Thymus (tissue), 11 donors: ENCODE data around the gene ELOVL6. TPM values are rescaled to one million over a fixed set of nuclear protein-coding genes. Genes with fewer than 3 reads are reported as not detected.

ENCODE experiments used
- DNase-seq, 9 donors: peaks; one replicate each; pipeline ENCODE4 v3.0.0-alpha.2; 2013; ENCODE audit warnings: low spot score in 9 of 9, low read depth in 6 of 9, missing footprints in 1 of 9
- H3K27ac ChIP-seq, 2 donors: one replicate each; pipeline ENCODE4 v1.5.1; 2013; ENCODE audit warnings: control low read depth in 1 of 2, low read depth in 1 of 2, low read length in 1 of 2, mild to moderate bottlenecking in 1 of 2, moderate library complexity in 1 of 2
- H3K27me3 ChIP-seq, 2 donors: one replicate each; pipeline ENCODE4 v1.5.1; 2013; ENCODE audit warnings: low read length in 1 of 2; ENCODE audit not compliant: control insufficient read depth in 2 of 2, insufficient read depth in 1 of 2
- H3K36me3 ChIP-seq, 2 donors: one replicate each; pipeline ENCODE4 v1.5.1; 2013; ENCODE audit warnings: low read length in 1 of 2, mild to moderate bottlenecking in 1 of 2, moderate library complexity in 1 of 2; ENCODE audit not compliant: control insufficient read depth in 2 of 2, insufficient read depth in 2 of 2
- H3K4me1 ChIP-seq, 2 donors: one replicate each; pipeline ENCODE4 v1.5.1; 2013; ENCODE audit warnings: low read length in 2 of 2; ENCODE audit not compliant: control insufficient read depth in 2 of 2, insufficient read depth in 2 of 2
- H3K4me3 ChIP-seq, 2 donors: one replicate each; pipeline ENCODE4 v1.5.1; 2013; ENCODE audit warnings: low read length in 2 of 2, control low read depth in 1 of 2, mild to moderate bottlenecking in 1 of 2
- H3K9me3 ChIP-seq, 2 donors: one replicate each; pipeline ENCODE4 v1.5.1; 2013; ENCODE audit warnings: low read length in 1 of 2, mild to moderate bottlenecking in 1 of 2; ENCODE audit not compliant: control insufficient read depth in 2 of 2, insufficient read depth in 1 of 2
- WGBS: extraction: QIAGEN DNeasy Blood & Tissue Kit; methylation state at CpG from one replicate; pipeline ENCODE4 v1.1.7; 2013; 5-methylcytosine and 5-hydroxymethylcytosine counted together
- polyA plus RNA-seq: library from polyadenylated mRNA; stranded (reverse); fragments of 200-250 nt; gene quantifications from one replicate; pipeline ENCODE4 v1.2.3, GENCODE V29; 2013
- total RNA-seq: library from RNA; stranded (reverse); fragments of 120-200 nt; gene quantifications from one replicate; pipeline ENCODE4 v1.2.4, GENCODE V29; 2013
- donor health status: healthy.

The ELOVL6 gene
- total and polyA plus RNA-seq, 2 donors, result 2.8 to 3.1 TPM

GRCh38 chr4:110025718-110026117 lies 172.7 kb downstream of the ELOVL6 start:
- WGBS, result 100% methylated on average over 3 of the region's 3 CpGs

GRCh38 chr4:110025056-110025455 lies 173.4 kb downstream of the ELOVL6 start:
- Histone ChIP-seq H3K27ac (no peak overlapping the region), H3K27me3 (no peaks in the 10 kb centered on the region), H3K9me3 (no peaks in the 10 kb centered on the region), H3K4me3 (no peak overlapping the region), H3K36me3 (no peaks in the 10 kb centered on the region), H3K4me1 (no peaks in the 10 kb centered on the region)
- no peak for DNase-seq
- 96% methylated on average over 1 of the region's 1 CpG for WGBS

More at GRCh38 chr4:110025718-110026117, 172.7 kb downstream of the ELOVL6 start:
- Histone ChIP-seq H3K27me3 (no peaks in the 10 kb centered on the region), H3K9me3 (no peaks in the 10 kb centered on the region), H3K27ac (no peak overlapping the region), H3K36me3 (no peaks in the 10 kb centered on the region), H3K4me1 (no peaks in the 10 kb centered on the region), H3K4me3 (no peak overlapping the region)
- DNase-seq, result no peak

- H3K9me3 ChIP-seq, result no peaks in the 10 kb centered on the region
- no peaks in the 10 kb centered on the region for H3K27me3 ChIP-seq
- H3K4me3 ChIP-seq, result no peak overlapping the region
- H3K36me3 ChIP-seq, result no peaks in the 10 kb centered on the region
- H3K27ac ChIP-seq, result no peak overlapping the region
- no peak for DNase-seq
- WGBS, result 95% methylated on average over 4 of the region's 4 CpGs
- no peaks in the 10 kb centered on the region for H3K4me1 ChIP-seq
Measured at GRCh38 chr4:110022457-110022856, 176.0 kb downstream of the ELOVL6 start.

GRCh38 chr4:110020646-110021443 lies 177.6 kb downstream of the ELOVL6 start:
- Histone ChIP-seq H3K27ac (no peak overlapping the region), H3K36me3 (no peaks in the 10 kb centered on the region), H3K4me3 (no peak overlapping the region), H3K27me3 (no peaks in the 10 kb centered on the region), H3K4me1 (no peaks in the 10 kb centered on the region), H3K9me3 (no peaks in the 10 kb centered on the region)
- WGBS, result 94% methylated on average over 4 of the region's 4 CpGs
- DNase-seq, result no peak

GRCh38 chr4:110020139-110020538 lies 178.3 kb downstream of the ELOVL6 start:
- no peaks in the 10 kb centered on the region for H3K27me3 ChIP-seq
- H3K36me3 ChIP-seq, result no peaks in the 10 kb centered on the region
- no peaks in the 10 kb centered on the region for H3K4me1 ChIP-seq
- H3K9me3 ChIP-seq, result no peaks in the 10 kb centered on the region
- DNase-seq, result no peak
- H3K27ac ChIP-seq, result no peak overlapping the region
- WGBS, result 85% methylated on average over 5 of the region's 5 CpGs
- no peak overlapping the region for H3K4me3 ChIP-seq

GRCh38 chr4:110019153-110019552 lies 179.3 kb downstream of the ELOVL6 start:
- 73% methylated on average over 3 of the region's 3 CpGs for WGBS

GRCh38 chr4:110014233-110014632 lies 184.2 kb downstream of the ELOVL6 start:
- Histone ChIP-seq H3K27ac (no peak overlapping the region), H3K36me3 (no peaks in the 10 kb centered on the region), H3K4me1 (no peaks in the 10 kb centered on the region), H3K9me3 (no peaks in the 10 kb centered on the region), H3K27me3 (no peaks in the 10 kb centered on the region), H3K4me3 (no peak overlapping the region)
- no peak for DNase-seq
- WGBS, result 97% methylated on average over 6 of the region's 6 CpGs

More at GRCh38 chr4:110019153-110019552, 179.3 kb downstream of the ELOVL6 start:
- Histone ChIP-seq H3K27ac (no peak overlapping the region), H3K9me3 (no peaks in the 10 kb centered on the region), H3K36me3 (no peaks in the 10 kb centered on the region), H3K4me1 (no peaks in the 10 kb centered on the region), H3K4me3 (no peak overlapping the region), H3K27me3 (no peaks in the 10 kb centered on the region)
- DNase-seq, result no peak

GRCh38 chr4:110012917-110013316 lies 185.5 kb downstream of the ELOVL6 start:
- Histone ChIP-seq H3K27me3 (no peaks in the 10 kb centered on the region), H3K36me3 (no peaks in the 10 kb centered on the region), H3K4me3 (no peak overlapping the region), H3K27ac (no peak overlapping the region), H3K4me1 (no peaks in the 10 kb centered on the region), H3K9me3 (no peaks in the 10 kb centered on the region)
- 66% methylated on average over 1 of the region's 1 CpG for WGBS
- DNase-seq, result no peak

- no peaks in the 10 kb centered on the region for H3K27me3 ChIP-seq
- 96% methylated on average over 4 of the region's 4 CpGs for WGBS
- H3K9me3 ChIP-seq, result no peaks in the 10 kb centered on the region
- DNase-seq, result no peak
- no peaks in the 10 kb centered on the region for H3K4me1 ChIP-seq
- no peak overlapping the region for H3K4me3 ChIP-seq
- H3K36me3 ChIP-seq, result no peaks in the 10 kb centered on the region
- no peak overlapping the region for H3K27ac ChIP-seq
Measured at GRCh38 chr4:110010797-110011196, 187.6 kb downstream of the ELOVL6 start.
